HepG2 (cell line): ENCODE measurements around the gene ASB11. TPM values are rescaled to one million over a fixed set of nuclear protein-coding genes. Genes with fewer than 3 reads are reported as not detected.

Source experiments
- IRF1 ChIP-seq: sonication (generic); formaldehyde crosslinking; IDR thresholded peaks from 2 replicates; pipeline ENCODE4 v1.4.0; 2020; ENCODE audit warnings: low read depth, mild to moderate bottlenecking, missing genetic modification reagents
- SMAD1 ChIP-seq: sonication (generic); formaldehyde crosslinking; IDR thresholded peaks from 2 replicates; pipeline ENCODE4 v1.4.0; 2020; ENCODE audit warnings: missing genetic modification reagents, low read depth, mild to moderate bottlenecking, borderline replicate concordance
- ZNF318 ChIP-seq: sonication (generic); formaldehyde crosslinking; IDR thresholded peaks from 2 replicates; pipeline ENCODE4 v1.4.0; 2020; ENCODE audit warnings: mild to moderate bottlenecking, missing genetic modification reagents
- polyA plus RNA-seq, 8 experiments: library from polyadenylated mRNA; depleted of rRNA in 3 of 8; stranded (reverse) in 7 of 8; unstranded in 1 of 8; fragments of >200 nt; fragmentation: Illumina TruSeq in 4 of 8; extraction: Trizol in 4 of 8; gene quantifications; 2 replicates each; pipeline versions ENCODE4 v1.2.1 to v1.2.3, GENCODE V29; 2011 to 2016; ENCODE audit warnings: low read depth in 4 of 8, missing spikeins in 1 of 8, mixed read lengths in 1 of 8; ENCODE audit not compliant: insufficient read depth in 1 of 8
- total RNA-seq, 5 experiments: library from RNA; depleted of rRNA; stranded (reverse); fragments of >200 nt; fragmentation: Illumina TruSeq; extraction: Trizol; gene quantifications; 2 replicates each; pipeline ENCODE4 v1.2.3, GENCODE V29; 2016; ENCODE audit warnings: low read depth in 1 of 5
- TF ChIP-seq, protein P1 (sequence below): sonication (generic); formaldehyde crosslinking; IDR thresholded peaks from 2 replicates; pipeline ENCODE4 v1.4.0; 2020; ENCODE audit warnings: missing genetic modification reagents
- TF ChIP-seq, protein P2 (sequence below): IDR thresholded peaks from 2 replicates; pipeline ENCODE4 v1.4.0; 2020; ENCODE audit warnings: mild to moderate bottlenecking, missing genetic modification reagents
- TF ChIP-seq, protein P3 (sequence below): sonication (generic); formaldehyde crosslinking; IDR thresholded peaks from 2 replicates; pipeline ENCODE4 v1.4.0; 2020; ENCODE audit warnings: missing genetic modification reagents, mild to moderate bottlenecking, borderline replicate concordance

The ASB11 gene
- total and polyA plus RNA-seq, 2 of the 13 experiments (the other 11 are each of a cell fraction or from before 2014, with no cell fraction given) = not detected

- TF ChIP-seq, protein P1, sequence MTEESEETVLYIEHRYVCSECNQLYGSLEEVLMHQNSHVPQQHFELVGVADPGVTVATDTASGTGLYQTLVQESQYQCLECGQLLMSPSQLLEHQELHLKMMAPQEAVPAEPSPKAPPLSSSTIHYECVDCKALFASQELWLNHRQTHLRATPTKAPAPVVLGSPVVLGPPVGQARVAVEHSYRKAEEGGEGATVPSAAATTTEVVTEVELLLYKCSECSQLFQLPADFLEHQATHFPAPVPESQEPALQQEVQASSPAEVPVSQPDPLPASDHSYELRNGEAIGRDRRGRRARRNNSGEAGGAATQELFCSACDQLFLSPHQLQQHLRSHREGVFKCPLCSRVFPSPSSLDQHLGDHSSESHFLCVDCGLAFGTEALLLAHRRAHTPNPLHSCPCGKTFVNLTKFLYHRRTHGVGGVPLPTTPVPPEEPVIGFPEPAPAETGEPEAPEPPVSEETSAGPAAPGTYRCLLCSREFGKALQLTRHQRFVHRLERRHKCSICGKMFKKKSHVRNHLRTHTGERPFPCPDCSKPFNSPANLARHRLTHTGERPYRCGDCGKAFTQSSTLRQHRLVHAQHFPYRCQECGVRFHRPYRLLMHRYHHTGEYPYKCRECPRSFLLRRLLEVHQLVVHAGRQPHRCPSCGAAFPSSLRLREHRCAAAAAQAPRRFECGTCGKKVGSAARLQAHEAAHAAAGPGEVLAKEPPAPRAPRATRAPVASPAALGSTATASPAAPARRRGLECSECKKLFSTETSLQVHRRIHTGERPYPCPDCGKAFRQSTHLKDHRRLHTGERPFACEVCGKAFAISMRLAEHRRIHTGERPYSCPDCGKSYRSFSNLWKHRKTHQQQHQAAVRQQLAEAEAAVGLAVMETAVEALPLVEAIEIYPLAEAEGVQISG = no peak
- TF ChIP-seq ZNF318 (CRISPR knock-in tag) = no peak
- TF ChIP-seq, protein P2, sequence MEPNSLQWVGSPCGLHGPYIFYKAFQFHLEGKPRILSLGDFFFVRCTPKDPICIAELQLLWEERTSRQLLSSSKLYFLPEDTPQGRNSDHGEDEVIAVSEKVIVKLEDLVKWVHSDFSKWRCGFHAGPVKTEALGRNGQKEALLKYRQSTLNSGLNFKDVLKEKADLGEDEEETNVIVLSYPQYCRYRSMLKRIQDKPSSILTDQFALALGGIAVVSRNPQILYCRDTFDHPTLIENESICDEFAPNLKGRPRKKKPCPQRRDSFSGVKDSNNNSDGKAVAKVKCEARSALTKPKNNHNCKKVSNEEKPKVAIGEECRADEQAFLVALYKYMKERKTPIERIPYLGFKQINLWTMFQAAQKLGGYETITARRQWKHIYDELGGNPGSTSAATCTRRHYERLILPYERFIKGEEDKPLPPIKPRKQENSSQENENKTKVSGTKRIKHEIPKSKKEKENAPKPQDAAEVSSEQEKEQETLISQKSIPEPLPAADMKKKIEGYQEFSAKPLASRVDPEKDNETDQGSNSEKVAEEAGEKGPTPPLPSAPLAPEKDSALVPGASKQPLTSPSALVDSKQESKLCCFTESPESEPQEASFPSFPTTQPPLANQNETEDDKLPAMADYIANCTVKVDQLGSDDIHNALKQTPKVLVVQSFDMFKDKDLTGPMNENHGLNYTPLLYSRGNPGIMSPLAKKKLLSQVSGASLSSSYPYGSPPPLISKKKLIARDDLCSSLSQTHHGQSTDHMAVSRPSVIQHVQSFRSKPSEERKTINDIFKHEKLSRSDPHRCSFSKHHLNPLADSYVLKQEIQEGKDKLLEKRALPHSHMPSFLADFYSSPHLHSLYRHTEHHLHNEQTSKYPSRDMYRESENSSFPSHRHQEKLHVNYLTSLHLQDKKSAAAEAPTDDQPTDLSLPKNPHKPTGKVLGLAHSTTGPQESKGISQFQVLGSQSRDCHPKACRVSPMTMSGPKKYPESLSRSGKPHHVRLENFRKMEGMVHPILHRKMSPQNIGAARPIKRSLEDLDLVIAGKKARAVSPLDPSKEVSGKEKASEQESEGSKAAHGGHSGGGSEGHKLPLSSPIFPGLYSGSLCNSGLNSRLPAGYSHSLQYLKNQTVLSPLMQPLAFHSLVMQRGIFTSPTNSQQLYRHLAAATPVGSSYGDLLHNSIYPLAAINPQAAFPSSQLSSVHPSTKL (CRISPR knock-in tag) = no peak
- no peak for TF ChIP-seq SMAD1
- no peak for TF ChIP-seq IRF1
- TF ChIP-seq, protein P3, sequence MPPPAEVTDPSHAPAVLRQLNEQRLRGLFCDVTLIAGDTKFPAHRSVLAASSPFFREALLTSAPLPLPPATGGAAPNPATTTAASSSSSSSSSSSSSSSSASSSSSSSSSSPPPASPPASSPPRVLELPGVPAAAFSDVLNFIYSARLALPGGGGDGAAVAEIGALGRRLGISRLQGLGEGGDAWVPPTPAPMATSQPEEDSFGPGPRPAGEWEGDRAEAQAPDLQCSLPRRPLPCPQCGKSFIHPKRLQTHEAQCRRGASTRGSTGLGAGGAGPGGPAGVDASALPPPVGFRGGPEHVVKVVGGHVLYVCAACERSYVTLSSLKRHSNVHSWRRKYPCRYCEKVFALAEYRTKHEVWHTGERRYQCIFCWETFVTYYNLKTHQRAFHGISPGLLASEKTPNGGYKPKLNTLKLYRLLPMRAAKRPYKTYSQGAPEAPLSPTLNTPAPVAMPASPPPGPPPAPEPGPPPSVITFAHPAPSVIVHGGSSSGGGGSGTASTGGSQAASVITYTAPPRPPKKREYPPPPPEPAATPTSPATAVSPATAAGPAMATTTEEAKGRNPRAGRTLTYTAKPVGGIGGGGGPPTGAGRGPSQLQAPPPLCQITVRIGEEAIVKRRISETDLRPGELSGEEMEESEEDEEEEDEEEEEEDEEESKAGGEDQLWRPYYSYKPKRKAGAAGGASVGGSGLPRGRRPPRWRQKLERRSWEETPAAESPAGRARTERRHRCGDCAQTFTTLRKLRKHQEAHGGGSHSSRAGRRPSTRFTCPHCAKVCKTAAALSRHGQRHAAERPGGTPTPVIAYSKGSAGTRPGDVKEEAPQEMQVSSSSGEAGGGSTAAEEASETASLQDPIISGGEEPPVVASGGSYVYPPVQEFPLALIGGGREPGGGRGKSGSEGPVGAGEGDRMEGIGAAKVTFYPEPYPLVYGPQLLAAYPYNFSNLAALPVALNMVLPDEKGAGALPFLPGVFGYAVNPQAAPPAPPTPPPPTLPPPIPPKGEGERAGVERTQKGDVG (CRISPR knock-in tag) = no peak
Observed at GRCh38 chrX:15335135-15336022, 19.9 kb upstream of the ASB11 start, which contains the start of gene PIGA (continued).
